ENCODE results near the gene ALS2.
"Not testable (repeated sequence)": the region's sequence is repeated elsewhere in the genome, so short reads cannot be mapped to it uniquely, and the experiment has no call there.

ALS2 gene

GRCh38 chr2:201790989-201791388 is 10.3 kb upstream of the ALS2 start:
- no peak for DNase-seq

- DNase-seq: no peak
Measured at GRCh38 chr2:201790291-201790690, 9.6 kb upstream of the ALS2 start.

- DNase-seq: no peak
Measured at GRCh38 chr2:201789395-201789794, 8.7 kb upstream of the ALS2 start.

GRCh38 chr2:201788371-201788770 is 7.6 kb upstream of the ALS2 start:
- DNase-seq: no peak

GRCh38 chr2:201786471-201786870 is 5.7 kb upstream of the ALS2 start:
- no peak for DNase-seq

GRCh38 chr2:201785135-201785534 is 4.4 kb upstream of the ALS2 start:
- DNase-seq: no peak

- no peak for DNase-seq
Measured at GRCh38 chr2:201784563-201784962, 3.8 kb upstream of the ALS2 start.

- peak; percentile 69 for DNase-seq
Measured at GRCh38 chr2:201781557-201782051, 871 bp upstream of the ALS2 start.

GRCh38 chr2:201779901-201780673 is 646 bp downstream of the ALS2 start:
- DNase-seq: peak; percentile 14

- DNase-seq: no peak
Measured at GRCh38 chr2:201777869-201778268, 2.9 kb downstream of the ALS2 start.

GRCh38 chr2:201777043-201777442 is 3.7 kb downstream of the ALS2 start:
- DNase-seq: no peak

- no peak for DNase-seq
Measured at GRCh38 chr2:201775326-201775725, 5.4 kb downstream of the ALS2 start.

- no peak for DNase-seq
Measured at GRCh38 chr2:201774546-201774945, 6.2 kb downstream of the ALS2 start.

GRCh38 chr2:201773990-201774389 is 6.7 kb downstream of the ALS2 start:
- DNase-seq: no peak

- no peak for DNase-seq
Measured at GRCh38 chr2:201769666-201770373, 10.9 kb downstream of the ALS2 start.

GRCh38 chr2:201768918-201769317 is 11.8 kb downstream of the ALS2 start:
- DNase-seq: no peak

- no peak for DNase-seq
Measured at GRCh38 chr2:201765799-201766198, 14.9 kb downstream of the ALS2 start.

- DNase-seq: not testable (repeated sequence)
Measured at GRCh38 chr2:201764469-201764868, 16.3 kb downstream of the ALS2 start.

- no peak for DNase-seq
Measured at GRCh38 chr2:201761101-201761500, 19.6 kb downstream of the ALS2 start.

- no peak for DNase-seq
Measured at GRCh38 chr2:201759567-201759966, 21.2 kb downstream of the ALS2 start.

- no peak for DNase-seq
Measured at GRCh38 chr2:201758873-201759272, 21.9 kb downstream of the ALS2 start.

GRCh38 chr2:201758234-201758633 is 22.5 kb downstream of the ALS2 start:
- no peak for DNase-seq

- DNase-seq: no peak
Measured at GRCh38 chr2:201754717-201755415, 25.9 kb downstream of the ALS2 start.

- no peak for DNase-seq
Measured at GRCh38 chr2:201751566-201751965, 29.2 kb downstream of the ALS2 start.

Data from NCI-H748 treated with DMSO at 0.1 percent for 48 hours (cell line).